Neural cell (in vitro differentiated cells): Measurements from ENCODE around the gene REP15. TPM values are rescaled to one million over a fixed set of nuclear protein-coding genes. Genes with fewer than 3 reads are reported as not detected.

Experiments used
- H2AFZ ChIP-seq: fragments of 200-600, 300-800 bp; sonication (generic), shearing (Covaris generic); 2 replicates; pipeline ENCODE4 v1.6.0; 2014; ENCODE audit warnings: low read depth, mild to moderate bottlenecking, antibody characterized with exemption, low read length, moderate library complexity
- H3F3A ChIP-seq: fragments of 200-600 bp; shearing (Covaris generic); 2 replicates; pipeline ENCODE4 v1.6.1; 2016; ENCODE audit warnings: mild to moderate bottlenecking, moderate library complexity, mixed read lengths, antibody characterized with exemption, low read length; ENCODE audit not compliant: insufficient read depth, poor library complexity, severe bottlenecking
- H3K27ac ChIP-seq: fragments of 200-600, 300-800 bp; sonication (generic), shearing (Covaris generic); 2 replicates; pipeline ENCODE4 v1.5.1; 2014; ENCODE audit warnings: mild to moderate bottlenecking, low read length, moderate library complexity
- H3K27me3 ChIP-seq: fragments of 300-800, 200-600 bp; sonication (generic), shearing (Covaris generic); 2 replicates; pipeline ENCODE4 v1.6.0; 2014; ENCODE audit warnings: mild to moderate bottlenecking, low read depth, low read length, moderate library complexity; ENCODE audit not compliant: insufficient read depth
- H3K36me3 ChIP-seq: fragments of 300-800, 200-600 bp; sonication (generic), shearing (Covaris generic); 2 replicates; pipeline ENCODE4 v1.5.1; 2014; ENCODE audit warnings: mild to moderate bottlenecking, antibody characterized with exemption, low read length, moderate library complexity; ENCODE audit not compliant: insufficient read depth
- H3K4me2 ChIP-seq: fragments of 300-800, 200-600 bp; sonication (generic), shearing (Covaris generic); 2 replicates; pipeline ENCODE4 v1.6.0; 2014; ENCODE audit warnings: mild to moderate bottlenecking, low read length
- H3K4me3 ChIP-seq: fragments of 300-800, 200-600 bp; sonication (generic), shearing (Covaris generic); 2 replicates; pipeline ENCODE4 v1.5.1; 2014; ENCODE audit warnings: mild to moderate bottlenecking, low read length, moderate library complexity
- H3K79me2 ChIP-seq: fragments of 200-600 bp; shearing (Covaris generic); replicated peaks from 2 replicates; pipeline ENCODE4 v1.6.0; 2014; ENCODE audit warnings: mild to moderate bottlenecking, low read length, moderate library complexity; ENCODE audit not compliant: insufficient read depth
- H3K9ac ChIP-seq: fragments of 300-800, 200-600 bp; sonication (generic), shearing (Covaris generic); 2 replicates; pipeline ENCODE4 v1.6.1; 2016; ENCODE audit warnings: mild to moderate bottlenecking, low read length, mixed read lengths
- H3K9me2 ChIP-seq: fragments of 200-600 bp; shearing (Covaris generic); 2 replicates; pipeline ENCODE4 v1.6.1; 2016; ENCODE audit warnings: mild to moderate bottlenecking, low read length, mixed read lengths; ENCODE audit not compliant: insufficient read depth
- H3K9me3 ChIP-seq: fragments of 200-600, 300-800 bp; sonication (generic), shearing (Covaris generic); 2 replicates; pipeline ENCODE4 v1.6.1; 2016; ENCODE audit warnings: mild to moderate bottlenecking, mixed run types, low read length, moderate library complexity, mixed read lengths
- H4K20me1 ChIP-seq: fragments of 200-600 bp; shearing (Covaris generic); 2 replicates; pipeline ENCODE4 v1.6.1; 2016; ENCODE audit warnings: mild to moderate bottlenecking, mixed run types; ENCODE audit not compliant: insufficient read depth
- EP300 ChIP-seq: fragments of 450-650 bp; conservative IDR thresholded peaks from 2 replicates; pipeline ENCODE4 v1.6.1; 2014; ENCODE audit warnings: antibody characterized with exemption, mild to moderate bottlenecking, moderate library complexity; ENCODE audit not compliant: poor library complexity, severe bottlenecking
- EZH2 ChIP-seq: fragments of 200-600, 300-800 bp; shearing (Covaris generic), sonication (generic); IDR thresholded peaks from 2 replicates; pipeline ENCODE4 v1.6.1; 2014; ENCODE audit warnings: antibody characterized with exemption, low read length, borderline replicate concordance, mild to moderate bottlenecking; ENCODE audit not compliant: insufficient read depth, poor library complexity, severe bottlenecking
- MXI1 ChIP-seq: fragments of 450-650 bp; conservative IDR thresholded peaks from 2 replicates; pipeline ENCODE4 v1.6.1; 2014; ENCODE audit warnings: antibody characterized with exemption, mild to moderate bottlenecking; ENCODE audit not compliant: poor library complexity, severe bottlenecking
- POLR2AphosphoS5 ChIP-seq: IDR thresholded peaks from 2 replicates; pipeline ENCODE4 v1.6.1; 2012
- RAD21 ChIP-seq: fragments of 450-650 bp; conservative IDR thresholded peaks from 2 replicates; pipeline ENCODE4 v1.6.1; 2014; ENCODE audit warnings: antibody characterized with exemption, mild to moderate bottlenecking, moderate library complexity
- SMC3 ChIP-seq: fragments of 450-650 bp; conservative IDR thresholded peaks from 2 replicates; pipeline ENCODE4 v1.6.1; 2014; ENCODE audit warnings: antibody characterized with exemption, mild to moderate bottlenecking, moderate library complexity; ENCODE audit not compliant: poor library complexity
- TAF1 ChIP-seq: IDR thresholded peaks from 2 replicates; pipeline ENCODE4 v1.6.1; 2012; ENCODE audit warnings: low read depth
- polyA plus RNA-seq: library from polyadenylated mRNA; depleted of rRNA; stranded (reverse); fragments of >200 nt; gene quantifications from 2 replicates; pipeline ENCODE4 v1.2.3, GENCODE V29; 2014
- TF ChIP-seq, protein P1 (sequence below): IDR thresholded peaks from 2 replicates; pipeline ENCODE4 v1.6.1; 2012; ENCODE audit warnings: borderline replicate concordance
- TF ChIP-seq, protein P2 (sequence below): fragments of 450-650 bp; IDR thresholded peaks from 2 replicates; pipeline ENCODE4 v1.5.1; 2014; ENCODE audit warnings: antibody characterized with exemption, mild to moderate bottlenecking, moderate library complexity; ENCODE audit not compliant: poor library complexity, severe bottlenecking

Gene REP15
- polyA plus RNA-seq, 1 donor from 2014 or later, result 0.88 TPM

DNA sequence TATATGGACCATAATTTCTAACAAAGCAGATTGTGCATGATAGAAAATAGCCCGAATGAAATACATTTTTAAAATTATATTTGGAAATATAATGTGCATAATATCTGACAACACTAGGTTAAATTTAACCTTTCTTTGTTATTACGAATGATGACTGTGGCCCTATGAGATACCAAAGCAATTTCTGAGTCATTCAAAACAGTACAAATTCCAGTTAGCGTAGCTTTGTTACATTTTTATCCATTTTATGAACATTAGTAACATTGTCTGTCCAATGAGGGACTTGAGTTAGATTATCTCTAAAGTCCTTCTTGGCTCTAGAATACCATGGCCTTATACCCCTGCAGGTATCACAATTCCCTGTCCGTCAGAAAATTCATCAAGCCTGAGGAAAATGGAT is 39.0 kb upstream of the REP15 start:
- Histone ChIP-seq H2AFZ (no peak overlapping the region), H3K27me3 (no peaks in the 10 kb centered on the region), H3K9me2 (no peaks in the 10 kb centered on the region), H4K20me1 (no peaks in the 10 kb centered on the region), H3K79me2 (no peaks in the 10 kb centered on the region), H3K4me2 (no peak overlapping the region), H3K9ac (no peak overlapping the region), H3K36me3 (no peaks in the 10 kb centered on the region), H3K27ac (no peak overlapping the region), H3K4me3 (no peak overlapping the region), H3F3A (no peaks in the 10 kb centered on the region), H3K9me3 (no peaks in the 10 kb centered on the region)
- TF ChIP-seq MXI1 (no peak), SMC3 (no peak), RAD21 (no peak), POLR2AphosphoS5 (no peak)
- TF ChIP-seq, protein P1, sequence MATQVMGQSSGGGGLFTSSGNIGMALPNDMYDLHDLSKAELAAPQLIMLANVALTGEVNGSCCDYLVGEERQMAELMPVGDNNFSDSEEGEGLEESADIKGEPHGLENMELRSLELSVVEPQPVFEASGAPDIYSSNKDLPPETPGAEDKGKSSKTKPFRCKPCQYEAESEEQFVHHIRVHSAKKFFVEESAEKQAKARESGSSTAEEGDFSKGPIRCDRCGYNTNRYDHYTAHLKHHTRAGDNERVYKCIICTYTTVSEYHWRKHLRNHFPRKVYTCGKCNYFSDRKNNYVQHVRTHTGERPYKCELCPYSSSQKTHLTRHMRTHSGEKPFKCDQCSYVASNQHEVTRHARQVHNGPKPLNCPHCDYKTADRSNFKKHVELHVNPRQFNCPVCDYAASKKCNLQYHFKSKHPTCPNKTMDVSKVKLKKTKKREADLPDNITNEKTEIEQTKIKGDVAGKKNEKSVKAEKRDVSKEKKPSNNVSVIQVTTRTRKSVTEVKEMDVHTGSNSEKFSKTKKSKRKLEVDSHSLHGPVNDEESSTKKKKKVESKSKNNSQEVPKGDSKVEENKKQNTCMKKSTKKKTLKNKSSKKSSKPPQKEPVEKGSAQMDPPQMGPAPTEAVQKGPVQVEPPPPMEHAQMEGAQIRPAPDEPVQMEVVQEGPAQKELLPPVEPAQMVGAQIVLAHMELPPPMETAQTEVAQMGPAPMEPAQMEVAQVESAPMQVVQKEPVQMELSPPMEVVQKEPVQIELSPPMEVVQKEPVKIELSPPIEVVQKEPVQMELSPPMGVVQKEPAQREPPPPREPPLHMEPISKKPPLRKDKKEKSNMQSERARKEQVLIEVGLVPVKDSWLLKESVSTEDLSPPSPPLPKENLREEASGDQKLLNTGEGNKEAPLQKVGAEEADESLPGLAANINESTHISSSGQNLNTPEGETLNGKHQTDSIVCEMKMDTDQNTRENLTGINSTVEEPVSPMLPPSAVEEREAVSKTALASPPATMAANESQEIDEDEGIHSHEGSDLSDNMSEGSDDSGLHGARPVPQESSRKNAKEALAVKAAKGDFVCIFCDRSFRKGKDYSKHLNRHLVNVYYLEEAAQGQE, result no peak

DNA sequence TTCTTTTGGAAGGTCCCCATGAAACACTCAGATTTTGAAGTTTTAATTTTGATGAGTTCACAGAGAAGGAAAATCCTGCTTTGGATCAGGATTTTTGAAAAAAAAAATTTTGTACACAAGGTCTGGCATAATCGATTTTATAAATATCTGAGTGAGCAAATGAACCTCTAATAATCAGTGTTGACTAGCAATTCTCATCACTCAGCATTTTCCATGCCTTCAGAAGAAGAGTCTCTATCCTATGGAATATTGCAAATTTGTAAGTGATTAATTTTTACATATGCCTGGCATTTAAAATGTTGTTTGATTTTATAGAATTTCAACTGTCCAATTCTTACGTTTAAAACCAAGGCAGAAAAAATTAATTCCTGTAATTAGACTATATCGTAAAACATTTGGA is 30.5 kb upstream of the REP15 start:
- H4K20me1 ChIP-seq, result no peaks in the 10 kb centered on the region
- no peaks in the 10 kb centered on the region for H3F3A ChIP-seq
- H3K4me3 ChIP-seq, result no peak overlapping the region
- no peak overlapping the region for H3K9ac ChIP-seq
- no peak for TF ChIP-seq EP300
- H3K79me2 ChIP-seq, result no peaks in the 10 kb centered on the region
- no peak overlapping the region for H3K27ac ChIP-seq
- no peaks in the 10 kb centered on the region for H3K27me3 ChIP-seq
- no peaks in the 10 kb centered on the region for H3K9me3 ChIP-seq
- no peak overlapping the region for H3K4me2 ChIP-seq
- H3K36me3 ChIP-seq, result peaks cover 7% of the 10 kb centered on the region
- no peak overlapping the region for H2AFZ ChIP-seq
- no peaks in the 10 kb centered on the region for H3K9me2 ChIP-seq

DNA sequence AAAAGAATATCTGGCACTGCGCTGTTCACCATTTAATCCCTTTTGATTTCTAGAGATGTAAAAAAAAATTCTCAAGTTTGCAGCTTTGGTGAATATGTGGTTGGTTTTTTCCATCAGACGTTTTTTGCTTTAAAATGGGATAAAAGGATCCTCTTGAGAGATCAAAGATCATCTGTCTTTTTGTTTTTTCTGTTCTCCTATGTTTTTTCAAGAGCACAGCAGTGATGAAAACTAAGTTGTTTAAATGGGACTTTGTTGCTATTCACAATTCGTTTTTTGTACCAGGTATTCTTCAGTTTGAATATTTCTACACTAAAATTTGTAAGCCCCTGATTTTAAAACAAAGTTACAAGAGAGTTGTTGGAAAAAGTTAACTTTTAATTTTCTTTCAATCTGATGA is 29.7 kb upstream of the REP15 start:
- no peak overlapping the region for H3K27ac ChIP-seq
- H3K36me3 ChIP-seq, result peaks cover 7% of the 10 kb centered on the region
- H3K9me2 ChIP-seq, result no peaks in the 10 kb centered on the region
- H3K27me3 ChIP-seq, result no peaks in the 10 kb centered on the region
- no peaks in the 10 kb centered on the region for H3K9me3 ChIP-seq
- H2AFZ ChIP-seq, result no peak overlapping the region
- no peak for TF ChIP-seq POLR2AphosphoS5
- TF ChIP-seq RAD21, result no peak
- TF ChIP-seq SMC3, result no peak
- TF ChIP-seq MXI1, result no peak
- TF ChIP-seq EP300, result no peak
- no peak for TF ChIP-seq TAF1
- TF ChIP-seq EZH2, result no peak
- TF ChIP-seq, protein P2, sequence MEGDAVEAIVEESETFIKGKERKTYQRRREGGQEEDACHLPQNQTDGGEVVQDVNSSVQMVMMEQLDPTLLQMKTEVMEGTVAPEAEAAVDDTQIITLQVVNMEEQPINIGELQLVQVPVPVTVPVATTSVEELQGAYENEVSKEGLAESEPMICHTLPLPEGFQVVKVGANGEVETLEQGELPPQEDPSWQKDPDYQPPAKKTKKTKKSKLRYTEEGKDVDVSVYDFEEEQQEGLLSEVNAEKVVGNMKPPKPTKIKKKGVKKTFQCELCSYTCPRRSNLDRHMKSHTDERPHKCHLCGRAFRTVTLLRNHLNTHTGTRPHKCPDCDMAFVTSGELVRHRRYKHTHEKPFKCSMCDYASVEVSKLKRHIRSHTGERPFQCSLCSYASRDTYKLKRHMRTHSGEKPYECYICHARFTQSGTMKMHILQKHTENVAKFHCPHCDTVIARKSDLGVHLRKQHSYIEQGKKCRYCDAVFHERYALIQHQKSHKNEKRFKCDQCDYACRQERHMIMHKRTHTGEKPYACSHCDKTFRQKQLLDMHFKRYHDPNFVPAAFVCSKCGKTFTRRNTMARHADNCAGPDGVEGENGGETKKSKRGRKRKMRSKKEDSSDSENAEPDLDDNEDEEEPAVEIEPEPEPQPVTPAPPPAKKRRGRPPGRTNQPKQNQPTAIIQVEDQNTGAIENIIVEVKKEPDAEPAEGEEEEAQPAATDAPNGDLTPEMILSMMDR, result no peak
- TF ChIP-seq, protein P1, result no peak
- H3K4me3 ChIP-seq, result no peak overlapping the region
- H3K79me2 ChIP-seq, result no peaks in the 10 kb centered on the region
- no peaks in the 10 kb centered on the region for H3F3A ChIP-seq
- H3K4me2 ChIP-seq, result no peak overlapping the region
- no peaks in the 10 kb centered on the region for H4K20me1 ChIP-seq
- H3K9ac ChIP-seq, result no peak overlapping the region
